GM04504 (cell line): ENCODE results near the gene ATF7IP2.
"Not testable (repeated sequence)": the region's sequence is repeated elsewhere in the genome, so short reads cannot be mapped to it uniquely, and the experiment has no call there.

Experiments used
- DNase-seq: peaks from one replicate; pipeline ENCODE4 v3.0.0-alpha.2; 2012; ENCODE audit warnings: low read depth

Gene ATF7IP2

GRCh38 chr16:10376229-10376628, 9.6 kb upstream of the ATF7IP2 start:
- DNase-seq, result no peak

GRCh38 chr16:10383626-10384025, 2.2 kb upstream of the ATF7IP2 start:
- DNase-seq, result no peak

- DNase-seq, result no peak
Measured at GRCh38 chr16:10386517-10387100, 748 bp downstream of the ATF7IP2 start.

- no peak for DNase-seq
Measured at GRCh38 chr16:10387188-10387617, 1.3 kb downstream of the ATF7IP2 start.

- DNase-seq, result no peak
Measured at GRCh38 chr16:10388988-10389387, 3.1 kb downstream of the ATF7IP2 start.

GRCh38 chr16:10390330-10390729, 4.5 kb downstream of the ATF7IP2 start:
- no peak for DNase-seq

- DNase-seq, result no peak
Measured at GRCh38 chr16:10390867-10391266, 5.0 kb downstream of the ATF7IP2 start.

- no peak for DNase-seq
Measured at GRCh38 chr16:10391339-10391738, 5.5 kb downstream of the ATF7IP2 start.

- DNase-seq, result no peak
Measured at GRCh38 chr16:10402975-10403374, 17.1 kb downstream of the ATF7IP2 start.

GRCh38 chr16:10405386-10405939, 19.6 kb downstream of the ATF7IP2 start:
- no peak for DNase-seq

- no peak for DNase-seq
Measured at GRCh38 chr16:10408824-10409381, 23.0 kb downstream of the ATF7IP2 start.

- not testable (repeated sequence) for DNase-seq
Measured at GRCh38 chr16:10409713-10410112, 23.9 kb downstream of the ATF7IP2 start.

GRCh38 chr16:10410469-10410868, 24.6 kb downstream of the ATF7IP2 start:
- no peak for DNase-seq

GRCh38 chr16:10412935-10413601, 27.2 kb downstream of the ATF7IP2 start:
- DNase-seq, result no peak

- not testable (repeated sequence) for DNase-seq
Measured at GRCh38 chr16:10418204-10418603, 32.3 kb downstream of the ATF7IP2 start.

- DNase-seq, result no peak
Measured at GRCh38 chr16:10419701-10420100, 33.8 kb downstream of the ATF7IP2 start.

- DNase-seq, result no peak
Measured at GRCh38 chr16:10421596-10421995, 35.7 kb downstream of the ATF7IP2 start.

GRCh38 chr16:10428433-10429168, 42.7 kb downstream of the ATF7IP2 start:
- no peak for DNase-seq

GRCh38 chr16:10429299-10429969, 43.6 kb downstream of the ATF7IP2 start:
- not testable (repeated sequence) for DNase-seq

GRCh38 chr16:10441726-10442125, 55.9 kb downstream of the ATF7IP2 start:
- DNase-seq, result no peak

- DNase-seq, result no peak
Measured at GRCh38 chr16:10447289-10447688, 61.4 kb downstream of the ATF7IP2 start.
